Ovary (tissue), 3 donors: ENCODE data around the gene EXD3.

Experiments used
- EP300 ChIP-seq: sonication (generic); formaldehyde crosslinking; IDR thresholded peaks from one replicate; pipeline ENCODE4 v1.6.1; 2017; ENCODE audit warnings: antibody characterized with exemption
- TF ChIP-seq, protein P1 (sequence below), 3 donors: fragments of 450-650 bp in 2 of 3; fragments of 200-600 bp in 1 of 3; IDR thresholded peaks; one replicate each; pipeline versions ENCODE4 v1.5.1 to v1.8.0; 2016 to 2022; ENCODE audit warnings: antibody characterized with exemption in 3 of 3, mild to moderate bottlenecking in 1 of 3
- donor health status: DM: no; HTN: no; CAD: no.

- TF ChIP-seq, protein P1, sequence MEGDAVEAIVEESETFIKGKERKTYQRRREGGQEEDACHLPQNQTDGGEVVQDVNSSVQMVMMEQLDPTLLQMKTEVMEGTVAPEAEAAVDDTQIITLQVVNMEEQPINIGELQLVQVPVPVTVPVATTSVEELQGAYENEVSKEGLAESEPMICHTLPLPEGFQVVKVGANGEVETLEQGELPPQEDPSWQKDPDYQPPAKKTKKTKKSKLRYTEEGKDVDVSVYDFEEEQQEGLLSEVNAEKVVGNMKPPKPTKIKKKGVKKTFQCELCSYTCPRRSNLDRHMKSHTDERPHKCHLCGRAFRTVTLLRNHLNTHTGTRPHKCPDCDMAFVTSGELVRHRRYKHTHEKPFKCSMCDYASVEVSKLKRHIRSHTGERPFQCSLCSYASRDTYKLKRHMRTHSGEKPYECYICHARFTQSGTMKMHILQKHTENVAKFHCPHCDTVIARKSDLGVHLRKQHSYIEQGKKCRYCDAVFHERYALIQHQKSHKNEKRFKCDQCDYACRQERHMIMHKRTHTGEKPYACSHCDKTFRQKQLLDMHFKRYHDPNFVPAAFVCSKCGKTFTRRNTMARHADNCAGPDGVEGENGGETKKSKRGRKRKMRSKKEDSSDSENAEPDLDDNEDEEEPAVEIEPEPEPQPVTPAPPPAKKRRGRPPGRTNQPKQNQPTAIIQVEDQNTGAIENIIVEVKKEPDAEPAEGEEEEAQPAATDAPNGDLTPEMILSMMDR (IDR thresholded peaks at IDR 0.05), result no peak
- TF ChIP-seq EP300, result no peak
These were observed 11.7 kb downstream of the EXD3 start for GRCh38 chr9:137411260-137411644.
